GM12892 (cell line): ENCODE measurements around the gene ZNF396.

ENCODE experiments used
- DNase-seq: peaks from one replicate; pipeline ENCODE4 v3.0.0; 2011; ENCODE audit not compliant: insufficient read length
- FAIRE-seq: peaks from 2 replicates; lab custom pipeline; 2011; peaks lifted over from hg19 to GRCh38; lab: Jason Lieb, UNC
- POLR2A ChIP-seq: IDR thresholded peaks from 2 replicates; pipeline ENCODE4 v1.6.1; 2011; ENCODE audit warnings: low read depth, low read length, control low read depth
- POLR2AphosphoS5 ChIP-seq: IDR thresholded peaks from 2 replicates; pipeline ENCODE4 v1.6.1; 2011; ENCODE audit warnings: low read depth, low read length, control low read depth
- TAF1 ChIP-seq: IDR thresholded peaks from 2 replicates; pipeline ENCODE4 v1.6.1; 2011; ENCODE audit warnings: low read depth, mild to moderate bottlenecking, control low read depth, low read length, borderline replicate concordance

The ZNF396 gene

GRCh38 chr18:35345460-35345921 is 31.6 kb downstream of the ZNF396 start:
- no peak for DNase-seq
- no peak for FAIRE-seq

GRCh38 chr18:35344736-35345459 is 32.2 kb downstream of the ZNF396 start:
- FAIRE-seq: no peak
- DNase-seq: no peak

More at GRCh38 chr18:35345460-35345921, 31.6 kb downstream of the ZNF396 start:
- TF ChIP-seq TAF1: peak; percentile 16; the same call in 1 of the 2 replicates
- TF ChIP-seq POLR2A: no peak

DNA sequence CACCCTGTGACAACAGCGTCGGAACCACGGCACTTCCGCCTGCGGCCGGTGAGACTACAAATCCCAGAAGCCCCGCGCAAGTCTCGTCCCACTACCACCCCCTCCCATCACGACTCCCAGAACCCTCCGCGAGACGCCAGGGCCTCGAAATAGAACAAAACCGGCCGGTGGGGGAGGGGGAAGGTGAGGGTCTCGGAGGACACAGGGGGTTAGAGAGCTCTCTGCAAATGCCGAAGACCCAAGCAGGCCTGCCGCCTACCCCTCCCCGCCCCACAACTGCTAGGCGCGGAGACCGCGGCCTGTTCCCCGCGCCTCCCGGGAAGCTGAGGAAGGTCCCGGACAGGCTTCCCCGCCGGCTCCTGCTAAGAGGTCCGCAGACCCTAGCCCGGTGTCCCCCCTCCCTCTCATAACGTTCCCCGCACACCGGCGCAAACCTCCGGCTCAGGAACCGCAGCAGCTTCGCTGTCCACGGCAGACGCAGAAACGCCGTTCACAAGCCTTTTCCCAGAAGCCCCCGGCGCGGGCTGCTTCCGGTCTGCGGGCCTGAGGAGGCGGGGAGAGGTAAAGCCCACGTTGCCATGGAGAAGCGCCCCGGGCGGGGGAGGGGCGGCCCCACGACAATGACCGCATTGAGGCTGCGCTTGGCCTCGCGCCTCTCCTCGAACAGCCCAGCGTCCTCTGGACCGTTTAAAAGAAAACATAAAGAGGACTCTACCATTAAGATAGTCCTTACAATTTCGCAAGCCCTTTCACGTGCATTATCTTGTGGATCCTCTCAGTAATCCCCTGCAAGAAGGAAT is 33.0 kb downstream of the ZNF396 start, which contains the start of gene ZNF24:
Gene ZNF24, minus strand, starts transcription at position 485 of the 800 bp plus-strand sequence. CDS start 3,770 bp downstream, outside the sequence.
- FAIRE-seq: peak; percentile 91
- DNase-seq: peak; percentile 93
- peak; percentile 89 for TF ChIP-seq POLR2A
- peak; percentile 65; the same call in 1 of the 2 replicates for TF ChIP-seq TAF1
- TF ChIP-seq POLR2AphosphoS5: peak; percentile 87

More at GRCh38 chr18:35344736-35345459, 32.2 kb downstream of the ZNF396 start:
- TF ChIP-seq POLR2AphosphoS5: no peak
- no peak for TF ChIP-seq TAF1
- no peak for TF ChIP-seq POLR2A

GRCh38 chr18:35343488-35343935 is 33.6 kb downstream of the ZNF396 start:
- DNase-seq (no peak), FAIRE-seq (no peak)
- TF ChIP-seq POLR2AphosphoS5: no peak
- no peak for TF ChIP-seq TAF1
- TF ChIP-seq POLR2A: no peak

DNA sequence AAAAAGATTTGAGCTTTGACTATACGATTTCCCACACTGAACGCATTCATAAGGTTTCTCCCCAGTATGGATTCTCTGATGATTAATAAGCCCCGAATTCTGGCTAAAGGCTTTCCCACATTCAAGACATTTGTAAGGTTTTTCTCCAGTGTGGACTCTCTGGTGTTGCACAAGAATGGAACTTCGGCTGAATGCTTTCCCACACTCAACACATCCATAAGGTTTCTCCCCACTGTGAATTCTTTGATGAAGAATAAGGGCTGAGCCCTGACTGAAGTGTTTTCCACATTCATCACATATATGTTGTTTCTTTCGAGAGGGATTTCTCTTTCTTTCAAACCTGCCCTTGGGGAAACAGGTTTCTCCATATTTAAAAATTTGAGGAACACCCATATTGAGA is 39.9 kb downstream of the ZNF396 start:
- TF ChIP-seq POLR2AphosphoS5 (no peak), POLR2A (no peak), TAF1 (no peak)
- FAIRE-seq (no peak), DNase-seq (no peak)

- FAIRE-seq (no peak), DNase-seq (no peak)
- TF ChIP-seq POLR2A: no peak
- 0 out of 2 replicates have a peak, but pooled peaks have one; percentile 46 for TF ChIP-seq POLR2AphosphoS5
These were observed 41.3 kb downstream of the ZNF396 start for GRCh38 chr18:35335866-35336265.

GRCh38 chr18:35334821-35335220 is 42.3 kb downstream of the ZNF396 start:
- no peak for FAIRE-seq
- TF ChIP-seq POLR2AphosphoS5: no peak
- no peak for TF ChIP-seq TAF1
- no peak for TF ChIP-seq POLR2A
- DNase-seq: no peak

DNA sequence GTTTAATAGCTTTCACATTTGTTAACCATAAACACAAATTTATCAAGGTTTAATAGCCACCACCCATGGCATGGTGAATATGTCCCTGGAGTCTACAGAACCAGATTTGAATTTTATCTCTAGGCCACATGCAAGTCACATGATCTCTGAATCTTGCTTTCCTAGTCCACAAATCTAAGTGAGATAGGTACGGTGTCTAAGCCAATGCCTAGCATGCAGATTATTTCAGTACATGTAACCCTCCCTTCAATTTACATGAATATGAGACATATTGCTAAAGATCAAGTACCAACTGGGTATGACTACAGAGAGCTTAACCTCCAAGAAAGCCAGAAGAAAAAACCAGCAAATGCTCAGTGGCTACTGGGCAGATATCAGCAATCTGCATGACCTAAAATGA is 42.9 kb downstream of the ZNF396 start:
- DNase-seq (no peak), FAIRE-seq (no peak)
- 0 out of 2 replicates have a peak, but pooled peaks have one; percentile 17 for TF ChIP-seq POLR2A
- TF ChIP-seq POLR2AphosphoS5: no peak; the same call in 1 of the 2 replicates
- TF ChIP-seq TAF1: no peak

DNA sequence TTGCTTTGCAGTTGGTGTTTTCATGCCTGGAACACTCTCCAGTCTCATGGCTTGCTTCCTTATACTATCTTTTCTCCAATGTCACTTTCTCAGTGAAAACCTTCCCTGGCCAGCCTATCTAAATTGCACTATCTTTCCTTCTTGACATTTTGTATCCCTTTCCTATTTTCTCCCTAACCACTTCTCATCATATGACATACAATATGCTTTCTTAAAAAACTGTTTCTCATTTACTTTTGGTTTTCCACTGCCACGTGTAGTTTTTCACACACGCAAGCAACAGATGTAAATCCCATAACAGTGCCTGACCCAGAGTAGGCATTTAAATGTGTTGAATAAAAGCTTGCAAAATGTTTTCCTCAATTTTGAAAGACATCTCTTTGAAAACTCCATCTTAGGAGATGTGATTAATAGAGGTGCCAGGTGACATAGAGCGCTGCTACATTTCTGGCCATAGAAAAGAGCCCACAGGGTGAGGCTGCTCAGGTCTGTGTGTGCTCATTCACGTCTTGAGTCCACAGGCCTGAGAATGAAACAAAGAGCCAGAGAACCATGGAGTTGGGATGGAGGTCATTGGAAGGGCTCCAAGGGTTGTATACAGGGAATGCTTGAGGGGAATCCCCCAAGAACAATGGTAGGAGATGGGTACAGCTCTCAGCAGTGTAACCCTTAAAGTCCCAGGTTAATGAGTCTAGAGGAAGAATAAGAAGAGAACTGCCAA is 45.6 kb downstream of the ZNF396 start:
- TF ChIP-seq TAF1 (no peak), POLR2AphosphoS5 (no peak), POLR2A (no peak)
- no peak for DNase-seq
- FAIRE-seq: no peak

- DNase-seq: no peak
- no peak for TF ChIP-seq POLR2A
- no peak for TF ChIP-seq POLR2AphosphoS5
- no peak for TF ChIP-seq TAF1
- no peak for FAIRE-seq
These were observed 48.3 kb downstream of the ZNF396 start for GRCh38 chr18:35328868-35329267.

DNA sequence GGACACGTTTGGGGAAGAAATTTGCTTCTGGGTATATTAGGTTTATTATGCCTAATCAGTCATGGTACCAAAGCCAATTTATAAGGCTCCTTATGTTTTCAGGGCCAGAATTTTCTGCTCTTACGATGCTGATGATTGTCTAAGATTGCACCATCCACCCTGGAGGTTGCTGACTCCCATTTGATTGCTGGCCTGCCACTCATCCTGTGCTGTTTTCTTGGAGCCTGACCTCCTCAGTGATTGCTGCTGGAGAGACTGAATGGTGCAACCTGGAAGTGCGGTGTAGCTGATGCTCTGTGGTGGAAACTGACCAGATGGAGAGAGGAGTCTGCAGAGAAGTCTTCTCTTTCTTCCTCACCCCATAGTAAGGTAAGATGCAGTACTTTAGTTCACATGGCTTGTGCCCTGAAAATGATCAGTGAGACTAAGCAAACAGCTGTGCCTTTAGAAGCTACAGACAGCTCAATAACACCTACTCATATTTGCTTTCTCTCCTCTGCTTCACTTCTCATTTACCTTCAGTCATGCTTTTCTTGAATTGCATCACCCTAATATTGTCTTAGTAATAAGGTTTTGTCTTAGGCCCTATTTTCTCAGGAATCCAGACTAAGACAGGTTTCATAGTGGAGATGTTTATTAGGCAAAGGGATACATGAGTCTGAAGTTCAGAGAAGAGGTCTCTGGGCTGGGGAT is 50.3 kb downstream of the ZNF396 start:
- FAIRE-seq (no peak), DNase-seq (no peak)
- TF ChIP-seq POLR2AphosphoS5 (no peak), POLR2A (no peak), TAF1 (no peak)
